ENCODE data around the gene BSN. TPM values are rescaled to one million over a fixed set of nuclear protein-coding genes. Genes with fewer than 3 reads are reported as not detected.

Gene BSN
- total and polyA plus RNA-seq, 2 donors (not counting 3 experiments of a cell fraction or from before 2014, with no cell fraction given): 0.04 to 0.27 TPM

GRCh38 chr3:49652218-49652902 is 98.1 kb downstream of the BSN start:
- no peak for FAIRE-seq
- H3K9me3 ChIP-seq (replicated peaks; ENCODE audit: control insufficient read depth, insufficient read depth, low read length): no peaks in the 10 kb centered on the region
- H3K36me3 ChIP-seq (ENCODE audit: control insufficient read depth in 2 of 2, extremely low read depth in 1 of 2, insufficient read depth in 2 of 2, low read length in 2 of 2): no peaks in the 10 kb centered on the region
- no peaks in the 10 kb centered on the region for H3K4me1 ChIP-seq (ENCODE audit: control insufficient read depth, extremely low read depth, insufficient read depth, low read length)
- DNase-seq (ENCODE audit: low read depth, low spot score): no peak
- no peaks in the 10 kb centered on the region for H3K9me1 ChIP-seq (replicated peaks; ENCODE audit: control insufficient read depth, extremely low read depth, insufficient read depth, low read length)
- intact Hi-C loops (cut with micrococcal nuclease) (no loop called here), dilution Hi-C loops (cut with MboI; ENCODE audit: extremely low pct_ligation_motif_present, low sequenced_read_pairs) (no loop called here)
- ChIA-PET POLR2A (no interaction called here), CTCF (interaction anchor here (1.9 kb wide), 1 partner anchor 112 kb away, joined by 5 read pairs; no protein-coding TSS in a partner anchor)
- H3K27me3 ChIP-seq (ENCODE audit: control insufficient read depth in 2 of 2, insufficient read depth in 2 of 2, low read length in 2 of 2): no peaks in the 10 kb centered on the region
- no peak overlapping the region for H3K27ac ChIP-seq (ENCODE audit: insufficient read depth, low read depth, low read length)
- H2AFZ ChIP-seq (ENCODE audit: low read depth, low read length): no peak overlapping the region
- H3K9ac ChIP-seq (replicated peaks; ENCODE audit: extremely low read depth, insufficient read depth, low read length): no peak overlapping the region
- no peaks in the 10 kb centered on the region for H3K79me2 ChIP-seq (ENCODE audit: control insufficient read depth, insufficient read depth, low read length)
- BruUV-seq (replicated peaks): no TSS peak
- no peaks in the 10 kb centered on the region for H4K20me1 ChIP-seq (replicated peaks; ENCODE audit: control insufficient read depth, extremely low read depth, insufficient read depth, low read length)
- H3K4me2 ChIP-seq (ENCODE audit: insufficient read depth, low read length): no peak overlapping the region
- H3K4me3 ChIP-seq (replicated peaks in 1 of 3; ENCODE audit: insufficient read depth in 1 of 3, low read depth in 1 of 3, low read length in 3 of 3): no peak overlapping the region
- no peak for TF ChIP-seq MAX (IDR thresholded peaks at IDR 0.05; ENCODE audit: insufficient read depth, insufficient read length)
- TF ChIP-seq EZH2 (IDR thresholded peaks at IDR 0.05; ENCODE audit: borderline replicate concordance, low read depth, low read length, severe bottlenecking): no peak
- no peak for TF ChIP-seq FOS (IDR thresholded peaks at IDR 0.05; ENCODE audit: borderline replicate concordance, insufficient read depth, low read length)
- no peak for TF ChIP-seq JUN (IDR thresholded peaks at IDR 0.05; ENCODE audit: borderline replicate concordance, insufficient read depth, insufficient read length, low read depth)
- TF ChIP-seq POLR2AphosphoS5 (IDR thresholded peaks at IDR 0.05; ENCODE audit: insufficient read depth, low read depth, low read length): no peak
- TF ChIP-seq CTCF (IDR thresholded peaks at IDR 0.05; ENCODE audit: extremely low read depth in 1 of 2, insufficient read depth in 1 of 2, low read depth in 1 of 2, low read length in 2 of 2): no peak
- no peak for TF ChIP-seq POLR2A (IDR thresholded peaks at IDR 0.05; ENCODE audit: low read depth, low read length)
- TF ChIP-seq MYC (IDR thresholded peaks at IDR 0.05; ENCODE audit: low read depth, low read length): no peak

Measured in endothelial cell of umbilical vein (primary cell).